ENCODE results near the gene DPT.
A peak's percentile ranks its signal among the peaks of the same experiment; 100 is the strongest.

Gene DPT

DNA sequence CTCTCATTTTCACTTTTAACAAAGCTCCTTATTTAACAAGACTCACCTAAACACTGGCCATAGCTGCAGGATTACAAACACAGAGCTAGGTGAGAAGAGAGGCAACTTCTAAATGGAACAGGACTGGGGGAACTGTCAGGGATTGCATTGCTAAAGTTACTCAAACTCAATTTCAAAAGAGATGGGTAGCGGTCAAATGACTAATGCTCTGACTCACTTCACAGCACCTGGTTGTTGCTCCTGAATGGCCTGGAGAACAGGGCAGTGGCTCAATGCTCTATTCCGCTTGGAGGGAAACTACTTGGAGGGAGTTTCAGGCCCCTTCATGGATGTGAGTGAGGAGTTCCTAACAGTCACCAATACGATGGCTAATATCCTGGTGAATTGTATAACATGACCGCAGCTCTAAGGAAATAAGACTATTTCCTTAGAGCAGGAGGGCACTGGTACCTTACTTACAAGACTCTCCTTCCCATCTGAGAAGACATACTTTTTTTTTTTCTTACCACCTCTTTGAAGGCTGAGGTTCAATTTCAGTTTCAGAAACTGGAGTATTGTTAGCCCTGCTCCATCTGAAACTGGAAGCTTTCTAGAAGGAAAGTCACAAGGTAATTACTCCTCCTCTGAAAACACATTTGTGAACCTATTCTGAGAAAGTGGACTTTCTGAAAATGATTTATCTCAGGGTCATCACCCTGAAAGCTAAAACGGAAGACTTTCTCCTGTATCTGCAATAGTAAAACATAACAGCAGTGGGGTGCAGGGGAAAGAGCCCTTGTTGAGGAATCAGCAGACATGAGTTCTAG lies 9.5 kb downstream of the DPT start:
- H3K4me3 ChIP-seq (ENCODE audit: low read depth, low read length), result no peak overlapping the region
- TF ChIP-seq, protein P1, sequence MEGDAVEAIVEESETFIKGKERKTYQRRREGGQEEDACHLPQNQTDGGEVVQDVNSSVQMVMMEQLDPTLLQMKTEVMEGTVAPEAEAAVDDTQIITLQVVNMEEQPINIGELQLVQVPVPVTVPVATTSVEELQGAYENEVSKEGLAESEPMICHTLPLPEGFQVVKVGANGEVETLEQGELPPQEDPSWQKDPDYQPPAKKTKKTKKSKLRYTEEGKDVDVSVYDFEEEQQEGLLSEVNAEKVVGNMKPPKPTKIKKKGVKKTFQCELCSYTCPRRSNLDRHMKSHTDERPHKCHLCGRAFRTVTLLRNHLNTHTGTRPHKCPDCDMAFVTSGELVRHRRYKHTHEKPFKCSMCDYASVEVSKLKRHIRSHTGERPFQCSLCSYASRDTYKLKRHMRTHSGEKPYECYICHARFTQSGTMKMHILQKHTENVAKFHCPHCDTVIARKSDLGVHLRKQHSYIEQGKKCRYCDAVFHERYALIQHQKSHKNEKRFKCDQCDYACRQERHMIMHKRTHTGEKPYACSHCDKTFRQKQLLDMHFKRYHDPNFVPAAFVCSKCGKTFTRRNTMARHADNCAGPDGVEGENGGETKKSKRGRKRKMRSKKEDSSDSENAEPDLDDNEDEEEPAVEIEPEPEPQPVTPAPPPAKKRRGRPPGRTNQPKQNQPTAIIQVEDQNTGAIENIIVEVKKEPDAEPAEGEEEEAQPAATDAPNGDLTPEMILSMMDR (IDR thresholded peaks at IDR 0.05; ENCODE audit: insufficient read depth, low read depth, low read length, missing control alignments), result no peak
- DNase-seq (ENCODE audit: low read depth), result peak; percentile 79

DNA sequence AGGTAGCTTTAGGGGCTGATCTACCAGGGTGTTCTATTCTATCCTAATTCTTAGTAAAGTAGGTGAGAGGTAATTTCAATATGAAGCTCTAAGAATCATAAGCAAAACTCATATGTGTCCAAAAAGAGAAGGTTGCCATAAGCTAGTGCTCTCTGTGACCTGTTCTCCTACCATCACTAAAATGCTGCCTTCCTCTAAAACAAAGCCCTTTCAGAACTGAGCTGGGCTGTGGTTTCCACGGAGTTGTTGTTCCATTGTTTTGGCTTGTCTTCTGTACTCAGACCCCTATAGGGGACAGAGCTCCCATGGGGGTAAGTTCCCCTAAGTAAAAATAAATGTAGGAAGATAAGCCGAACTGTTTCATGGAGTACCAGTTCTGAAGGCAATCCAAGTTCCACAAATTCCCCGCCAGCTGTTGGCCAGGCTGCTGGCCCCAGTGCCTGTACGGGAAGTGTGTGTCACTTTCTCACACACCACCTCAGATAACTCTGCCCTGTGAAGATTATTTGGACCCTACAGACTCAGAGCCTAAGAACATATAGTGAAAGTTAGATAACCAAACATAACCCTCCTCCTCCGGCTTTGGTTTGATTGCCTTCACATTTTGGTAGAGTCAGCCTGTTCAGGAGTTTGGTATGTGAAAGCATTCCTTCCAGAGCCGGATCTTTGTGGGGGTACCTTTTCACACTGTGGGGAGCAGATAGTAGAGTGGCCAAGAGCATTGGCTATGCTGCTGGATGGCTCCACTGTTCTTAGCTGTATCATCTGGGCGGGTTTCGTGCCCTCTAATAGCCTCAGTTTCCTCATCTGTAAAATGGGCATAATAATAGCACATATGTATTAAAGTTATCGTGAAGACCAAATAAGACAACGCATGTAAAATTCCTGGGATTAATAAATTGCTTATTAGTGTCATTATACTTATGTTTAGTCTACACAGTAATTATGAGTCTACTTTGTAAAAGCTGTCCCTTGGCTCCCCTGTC lies 10.8 kb downstream of the DPT start:
- no peak overlapping the region for H3K4me3 ChIP-seq (ENCODE audit: low read depth, low read length)
- TF ChIP-seq, protein P1 (IDR thresholded peaks at IDR 0.05; ENCODE audit: insufficient read depth, low read depth, low read length, missing control alignments), result no peak
- DNase-seq (ENCODE audit: low read depth), result no peak

DNA sequence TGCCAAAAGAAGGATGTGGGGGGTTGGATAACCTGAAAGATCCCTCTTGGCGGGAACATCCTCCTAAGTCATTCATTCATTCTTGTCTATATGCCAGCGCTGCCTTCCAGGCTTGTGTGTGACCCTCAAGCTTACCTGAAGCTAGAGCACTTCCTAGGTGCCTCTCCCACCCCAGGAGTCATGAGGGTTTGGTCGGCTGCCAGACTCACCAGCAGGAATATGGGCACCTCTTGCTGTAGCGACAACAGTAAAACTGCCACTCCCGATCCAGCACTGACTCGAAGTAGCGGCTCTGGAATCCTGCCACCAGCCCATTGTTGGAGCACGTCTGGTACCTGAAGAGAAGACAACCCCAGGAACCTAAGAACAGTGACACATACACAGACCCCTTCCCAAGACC lies 15.0 kb downstream of the DPT start:
- no peak for DNase-seq (ENCODE audit: low read depth)
- no peak overlapping the region for H3K4me3 ChIP-seq (ENCODE audit: low read depth, low read length)
- TF ChIP-seq, protein P1 (IDR thresholded peaks at IDR 0.05; ENCODE audit: insufficient read depth, low read depth, low read length, missing control alignments), result no peak

DNA sequence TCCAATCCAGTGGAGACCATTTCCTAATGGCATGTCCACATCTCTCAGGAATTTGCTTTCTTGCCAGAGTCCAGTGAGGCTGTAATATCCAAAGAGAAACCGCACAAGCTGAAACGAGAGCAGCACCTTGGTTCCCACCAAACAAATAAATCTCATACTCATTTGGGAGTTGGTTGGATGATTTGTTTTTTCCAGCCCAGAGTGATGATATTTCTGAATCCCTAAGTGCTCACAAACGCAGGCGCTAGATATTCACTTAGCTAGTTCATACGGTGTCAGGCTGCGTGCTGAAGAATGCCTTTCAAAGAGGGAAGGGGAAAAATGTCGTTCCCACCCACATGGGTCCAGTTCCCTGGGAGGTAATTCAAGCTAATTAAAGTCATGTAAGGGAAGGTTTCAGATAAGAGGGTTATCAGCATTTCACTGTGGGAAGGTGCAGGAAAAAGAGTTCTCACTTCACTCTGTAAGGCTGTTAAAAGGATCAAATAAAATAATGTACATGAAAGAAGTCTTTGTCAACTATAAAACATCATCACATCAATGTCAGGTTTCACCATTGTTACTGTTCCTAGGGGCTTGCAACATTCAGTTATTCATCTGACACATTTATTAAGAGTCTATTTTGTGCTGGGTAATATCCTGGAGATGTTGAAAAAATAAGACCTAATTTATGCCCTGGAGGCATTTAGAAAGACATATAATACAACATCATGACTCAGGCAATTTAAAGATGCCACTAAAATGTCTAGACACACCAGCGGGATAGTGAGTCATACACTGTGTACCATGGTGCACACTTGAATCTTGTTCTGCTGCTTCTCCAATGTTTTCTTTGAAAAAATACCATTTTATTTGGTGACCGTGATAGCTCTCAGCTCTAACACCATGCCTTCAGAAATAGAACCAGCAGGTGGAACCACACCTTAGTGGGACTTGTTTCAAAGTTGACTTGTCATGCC lies 19.3 kb downstream of the DPT start:
- no peak for DNase-seq (ENCODE audit: low read depth)
- TF ChIP-seq, protein P1 (IDR thresholded peaks at IDR 0.05; ENCODE audit: insufficient read depth, low read depth, low read length, missing control alignments), result no peak

DNA sequence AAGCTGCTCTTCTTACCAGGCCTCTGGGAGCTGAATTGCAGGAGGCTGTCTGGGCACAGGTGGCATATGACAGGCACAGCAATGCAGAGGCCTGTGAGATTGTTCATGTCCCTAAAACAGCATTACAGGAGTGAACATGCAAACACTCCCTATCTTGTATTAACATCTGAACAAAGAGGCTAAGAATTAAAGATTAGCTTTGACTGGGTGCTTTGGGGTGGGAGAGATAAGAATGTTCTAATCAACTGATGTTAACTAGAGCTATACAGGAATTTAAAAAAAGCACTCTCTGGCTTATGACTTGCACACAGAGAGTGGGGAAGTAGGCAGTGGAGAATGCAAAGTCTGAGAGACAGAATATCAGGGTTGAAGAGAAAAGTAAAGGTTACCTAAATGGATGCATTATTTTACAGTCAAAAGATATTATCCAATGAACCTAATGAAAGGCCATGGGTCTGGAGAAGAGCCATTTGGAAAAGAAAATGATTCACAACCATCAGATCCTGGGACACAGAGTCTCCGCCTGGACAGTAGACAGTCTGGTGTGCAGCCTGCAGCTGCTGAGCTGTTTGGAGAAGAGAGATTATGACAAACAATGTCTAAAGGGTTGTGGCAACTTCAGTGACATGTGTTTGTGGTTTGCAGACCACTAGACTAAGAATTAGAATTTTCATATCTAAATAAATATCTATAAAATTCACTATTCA lies 20.2 kb downstream of the DPT start:
- H3K4me3 ChIP-seq (ENCODE audit: low read depth, low read length), result no peak overlapping the region
- TF ChIP-seq, protein P1 (IDR thresholded peaks at IDR 0.05; ENCODE audit: insufficient read depth, low read depth, low read length, missing control alignments), result no peak
- DNase-seq (ENCODE audit: low read depth), result no peak

More for the DNA sequence above, 19.3 kb downstream of the DPT start:
- no peak overlapping the region for H3K4me3 ChIP-seq (ENCODE audit: low read depth, low read length)

Data from GM12865 (cell line).